ENCODE measurements around the gene KCNJ12.
A peak's percentile ranks its signal among the peaks of the same experiment; 100 is the strongest.
"Not testable (repeated sequence)": the region's sequence is repeated elsewhere in the genome, so short reads cannot be mapped to it uniquely, and the experiment has no call there.

Gene KCNJ12

GRCh38 chr17:21436883-21437836 lies 61.0 kb downstream of the KCNJ12 start:
- CTCF ChIA-PET, DNase-seq, H3K36me3 Mint-ChIP-seq, H3K9me3 Mint-ChIP-seq, H3K4me1 Mint-ChIP-seq, H3K27ac Mint-ChIP-seq, H3K4me3 Mint-ChIP-seq: not testable (repeated sequence)
- H3K27me3 Mint-ChIP-seq, result peaks cover 21% of the 10 kb centered on the region

GRCh38 chr17:21438316-21439014 lies 62.3 kb downstream of the KCNJ12 start:
- DNase-seq, H3K9me3 Mint-ChIP-seq, CTCF ChIA-PET, H3K4me1 Mint-ChIP-seq, H3K4me3 Mint-ChIP-seq, H3K36me3 Mint-ChIP-seq, H3K27ac Mint-ChIP-seq: not testable (repeated sequence)
- H3K27me3 Mint-ChIP-seq, result peaks cover 21% of the 10 kb centered on the region

GRCh38 chr17:21439015-21439336 lies 62.8 kb downstream of the KCNJ12 start:
- H3K9me3 Mint-ChIP-seq, H3K36me3 Mint-ChIP-seq, DNase-seq, H3K4me3 Mint-ChIP-seq, CTCF ChIA-PET, H3K4me1 Mint-ChIP-seq, H3K27ac Mint-ChIP-seq: not testable (repeated sequence)
- H3K27me3 Mint-ChIP-seq, result peaks cover 21% of the 10 kb centered on the region

GRCh38 chr17:21445091-21445650 lies 69.0 kb downstream of the KCNJ12 start:
- CTCF ChIA-PET, result interaction anchor here (0.9 kb wide), 1 partner anchor 67 kb away, joined by 3 read pairs; no protein-coding TSS in a partner anchor
- Mint-ChIP-seq H3K4me1 (no peaks in the 10 kb centered on the region), H3K36me3 (no peaks in the 10 kb centered on the region), H3K27me3 (peaks cover 30% of the 10 kb centered on the region), H3K9me3 (peaks cover 4% of the 10 kb centered on the region), H3K27ac (no peak overlapping the region), H3K4me3 (no peak overlapping the region)
- DNase-seq, result no peak

- H3K4me3 Mint-ChIP-seq, H3K36me3 Mint-ChIP-seq, DNase-seq, H3K27ac Mint-ChIP-seq, CTCF ChIA-PET, H3K4me1 Mint-ChIP-seq, H3K9me3 Mint-ChIP-seq: not testable (repeated sequence)
- H3K27me3 Mint-ChIP-seq, result peaks cover 35% of the 10 kb centered on the region
Measured at GRCh38 chr17:21447552-21447951, 71.4 kb downstream of the KCNJ12 start.

GRCh38 chr17:21449891-21450290 lies 73.7 kb downstream of the KCNJ12 start:
- H3K27ac Mint-ChIP-seq, result not testable (repeated sequence)

GRCh38 chr17:21451975-21452374 lies 75.8 kb downstream of the KCNJ12 start:
- H3K27me3 Mint-ChIP-seq, result peaks cover 64% of the 10 kb centered on the region
- H3K4me3 Mint-ChIP-seq, result no peak overlapping the region

More at GRCh38 chr17:21449891-21450290, 73.7 kb downstream of the KCNJ12 start:
- DNase-seq, CTCF ChIA-PET, H3K9me3 Mint-ChIP-seq, H3K4me3 Mint-ChIP-seq, H3K36me3 Mint-ChIP-seq: not testable (repeated sequence)
- H3K4me1 Mint-ChIP-seq, result peaks cover 11% of the 10 kb centered on the region
- H3K27me3 Mint-ChIP-seq, result peaks cover 59% of the 10 kb centered on the region

GRCh38 chr17:21452377-21453143 lies 76.4 kb downstream of the KCNJ12 start:
- no peak overlapping the region for H3K4me3 Mint-ChIP-seq
- peak; percentile 52 for DNase-seq
- peaks cover 26% of the 10 kb centered on the region for H3K4me1 Mint-ChIP-seq
- peaks cover 64% of the 10 kb centered on the region for H3K27me3 Mint-ChIP-seq
- no peaks in the 10 kb centered on the region for H3K36me3 Mint-ChIP-seq
- H3K9me3 Mint-ChIP-seq, result no peaks in the 10 kb centered on the region
- no peak overlapping the region for H3K27ac Mint-ChIP-seq
- CTCF ChIA-PET, result interaction anchor here (0.7 kb wide), 1 partner anchor 36 kb away, joined by 3 read pairs; no protein-coding TSS in a partner anchor

More at GRCh38 chr17:21451975-21452374, 75.8 kb downstream of the KCNJ12 start:
- Mint-ChIP-seq H3K27ac (no peak overlapping the region), H3K36me3 (no peaks in the 10 kb centered on the region), H3K4me1 (peaks cover 20% of the 10 kb centered on the region), H3K9me3 (no peaks in the 10 kb centered on the region)
- DNase-seq, result no peak
- CTCF ChIA-PET, result interaction anchor here (0.7 kb wide), 1 partner anchor 37 kb away, joined by 3 read pairs; no protein-coding TSS in a partner anchor

GRCh38 chr17:21453144-21453898 lies 77.2 kb downstream of the KCNJ12 start:
- no peak for DNase-seq
- Mint-ChIP-seq H3K27me3 (peaks cover 68% of the 10 kb centered on the region), H3K4me3 (no peak overlapping the region), H3K36me3 (no peaks in the 10 kb centered on the region), H3K4me1 (peaks cover 26% of the 10 kb centered on the region), H3K9me3 (no peaks in the 10 kb centered on the region), H3K27ac (no peak overlapping the region)
- CTCF ChIA-PET, result interaction anchor here (0.7 to 6.2 kb wide), 2 partner anchors 60 to 415 kb away, joined by 3 to 70 read pairs; no protein-coding TSS in a partner anchor

GRCh38 chr17:21454006-21454405 lies 77.8 kb downstream of the KCNJ12 start:
- not testable (repeated sequence) for H3K4me3 Mint-ChIP-seq, DNase-seq, H3K27ac Mint-ChIP-seq, H3K9me3 Mint-ChIP-seq, H3K36me3 Mint-ChIP-seq
- CTCF ChIA-PET, result interaction anchor here (0.7 to 6.2 kb wide), 2 partner anchors 9 to 59 kb away, joined by 4 to 70 read pairs; no protein-coding TSS in a partner anchor
- H3K4me1 Mint-ChIP-seq, result peaks cover 26% of the 10 kb centered on the region
- H3K27me3 Mint-ChIP-seq, result peaks cover 67% of the 10 kb centered on the region

- CTCF ChIA-PET, result interaction anchor here (0.7 to 6.2 kb wide), 2 partner anchors 9 to 59 kb away, joined by 4 to 70 read pairs; no protein-coding TSS in a partner anchor
- Mint-ChIP-seq H3K4me1 (peaks cover 26% of the 10 kb centered on the region), H3K4me3 (no peak overlapping the region), H3K9me3 (no peaks in the 10 kb centered on the region), H3K27ac (no peak overlapping the region), H3K27me3 (peaks cover 64% of the 10 kb centered on the region), H3K36me3 (no peaks in the 10 kb centered on the region)
- no peak for DNase-seq
Measured at GRCh38 chr17:21454441-21454840, 78.3 kb downstream of the KCNJ12 start.

- DNase-seq, result no peak
- CTCF ChIA-PET, result interaction anchor here (6.2 kb wide), 1 partner anchor 57 kb away, joined by 70 read pairs; no protein-coding TSS in a partner anchor
- H3K9me3 Mint-ChIP-seq, result no peaks in the 10 kb centered on the region
- no peak overlapping the region for H3K27ac Mint-ChIP-seq
- peaks cover 26% of the 10 kb centered on the region for H3K4me1 Mint-ChIP-seq
- H3K36me3 Mint-ChIP-seq, result no peaks in the 10 kb centered on the region
- no peak overlapping the region for H3K4me3 Mint-ChIP-seq
- H3K27me3 Mint-ChIP-seq, result peaks cover 64% of the 10 kb centered on the region
Measured at GRCh38 chr17:21455761-21456160, 79.6 kb downstream of the KCNJ12 start.

GRCh38 chr17:21456449-21456848 lies 80.3 kb downstream of the KCNJ12 start:
- H3K27ac Mint-ChIP-seq, H3K9me3 Mint-ChIP-seq, H3K36me3 Mint-ChIP-seq, DNase-seq, H3K4me3 Mint-ChIP-seq: not testable (repeated sequence)
- Mint-ChIP-seq H3K27me3 (peaks cover 62% of the 10 kb centered on the region), H3K4me1 (peaks cover 26% of the 10 kb centered on the region)
- CTCF ChIA-PET, result interaction anchor here (0.6 to 6.2 kb wide), 10 partner anchors 10 to 329 kb away, joined by 3 to 70 read pairs (median 4); no protein-coding TSS in a partner anchor
